Measurements from ENCODE around the gene FAM168B. TPM values are rescaled to one million over a fixed set of nuclear protein-coding genes. Genes with fewer than 3 reads are reported as not detected.

Gene FAM168B
- total RNA-seq, 4 donors from 2014 or later = 97.7 to 137 (median 122) TPM

DNA sequence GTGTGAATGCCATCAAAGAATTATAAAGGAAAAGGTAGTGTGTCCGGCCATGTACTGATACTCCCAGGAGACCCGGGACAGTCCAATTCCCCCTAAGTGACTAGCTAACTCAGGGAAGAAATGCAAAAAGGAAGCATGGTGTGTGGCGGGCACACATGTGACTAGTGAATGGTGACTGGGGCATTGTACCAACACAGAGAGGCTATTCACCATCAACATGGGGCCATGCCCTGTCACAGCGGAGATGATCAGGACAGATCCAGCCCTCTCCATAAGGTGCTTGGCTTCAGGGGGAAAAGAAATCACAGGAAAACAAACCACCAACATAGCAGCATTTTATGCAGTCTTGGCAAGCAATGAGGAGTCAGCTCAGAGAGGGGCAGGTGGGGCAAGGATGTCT, 34.3 kb downstream of the FAM168B start:
- DNase-seq (ENCODE audit: low spot score) (no peak), ATAC-seq (ENCODE audit: low FRiP score) (no peak)
- TF ChIP-seq, protein P1, sequence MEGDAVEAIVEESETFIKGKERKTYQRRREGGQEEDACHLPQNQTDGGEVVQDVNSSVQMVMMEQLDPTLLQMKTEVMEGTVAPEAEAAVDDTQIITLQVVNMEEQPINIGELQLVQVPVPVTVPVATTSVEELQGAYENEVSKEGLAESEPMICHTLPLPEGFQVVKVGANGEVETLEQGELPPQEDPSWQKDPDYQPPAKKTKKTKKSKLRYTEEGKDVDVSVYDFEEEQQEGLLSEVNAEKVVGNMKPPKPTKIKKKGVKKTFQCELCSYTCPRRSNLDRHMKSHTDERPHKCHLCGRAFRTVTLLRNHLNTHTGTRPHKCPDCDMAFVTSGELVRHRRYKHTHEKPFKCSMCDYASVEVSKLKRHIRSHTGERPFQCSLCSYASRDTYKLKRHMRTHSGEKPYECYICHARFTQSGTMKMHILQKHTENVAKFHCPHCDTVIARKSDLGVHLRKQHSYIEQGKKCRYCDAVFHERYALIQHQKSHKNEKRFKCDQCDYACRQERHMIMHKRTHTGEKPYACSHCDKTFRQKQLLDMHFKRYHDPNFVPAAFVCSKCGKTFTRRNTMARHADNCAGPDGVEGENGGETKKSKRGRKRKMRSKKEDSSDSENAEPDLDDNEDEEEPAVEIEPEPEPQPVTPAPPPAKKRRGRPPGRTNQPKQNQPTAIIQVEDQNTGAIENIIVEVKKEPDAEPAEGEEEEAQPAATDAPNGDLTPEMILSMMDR (IDR thresholded peaks at IDR 0.05) = no peak

DNA sequence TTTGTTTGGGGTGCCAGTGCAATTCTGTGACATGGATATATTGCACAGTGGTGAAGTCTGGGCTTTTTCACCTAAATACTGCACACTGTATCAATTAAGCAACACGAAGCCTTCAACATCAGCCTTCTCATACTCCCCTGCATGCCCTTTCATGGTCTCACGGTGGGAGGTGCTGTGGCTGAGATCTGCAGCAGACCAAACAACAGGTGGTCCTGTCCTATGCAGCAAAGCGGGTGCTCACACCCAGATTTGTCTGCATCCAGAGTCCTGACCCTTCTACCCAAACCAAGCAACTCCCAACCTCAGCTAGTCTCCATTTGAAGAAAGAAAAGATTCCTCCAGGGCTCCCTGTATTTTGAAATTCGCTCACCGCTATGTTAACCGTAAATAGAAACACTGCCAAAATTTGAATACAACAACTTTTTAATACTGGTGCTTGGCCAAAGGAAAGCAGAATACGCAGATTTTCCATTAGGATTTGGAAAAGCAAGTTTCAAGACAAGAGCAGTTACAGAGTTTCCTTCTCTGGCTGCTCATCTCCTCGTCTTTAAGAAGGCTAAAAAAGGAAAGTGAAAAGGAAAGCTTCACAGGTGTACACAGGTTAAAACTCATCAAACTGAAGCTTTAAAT, 34.9 kb downstream of the FAM168B start:
- TF ChIP-seq, protein P1 (IDR thresholded peaks at IDR 0.05) = no peak
- DNase-seq (ENCODE audit: low spot score) (no peak), ATAC-seq (ENCODE audit: low FRiP score) (no peak)

DNA sequence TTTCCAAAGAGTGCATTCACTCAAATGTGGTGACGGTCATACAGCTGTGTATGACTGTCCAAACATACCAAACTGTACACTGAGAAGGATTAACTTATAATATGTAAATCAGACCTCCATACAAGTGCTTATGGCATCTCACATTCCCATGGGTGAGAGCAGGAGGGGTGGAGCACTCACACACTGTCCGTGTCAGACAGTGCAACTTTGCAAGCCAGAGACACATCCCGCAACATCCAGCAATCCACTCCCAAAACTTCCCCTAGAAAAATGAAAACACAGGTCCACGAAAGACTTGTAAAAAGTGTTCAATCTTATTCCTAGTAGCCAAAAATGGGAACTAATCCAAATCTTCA, 36.4 kb downstream of the FAM168B start:
- ATAC-seq (ENCODE audit: low FRiP score) (no peak), DNase-seq (ENCODE audit: low spot score) (no peak)
- TF ChIP-seq, protein P1 (IDR thresholded peaks at IDR 0.05) = no peak

DNA sequence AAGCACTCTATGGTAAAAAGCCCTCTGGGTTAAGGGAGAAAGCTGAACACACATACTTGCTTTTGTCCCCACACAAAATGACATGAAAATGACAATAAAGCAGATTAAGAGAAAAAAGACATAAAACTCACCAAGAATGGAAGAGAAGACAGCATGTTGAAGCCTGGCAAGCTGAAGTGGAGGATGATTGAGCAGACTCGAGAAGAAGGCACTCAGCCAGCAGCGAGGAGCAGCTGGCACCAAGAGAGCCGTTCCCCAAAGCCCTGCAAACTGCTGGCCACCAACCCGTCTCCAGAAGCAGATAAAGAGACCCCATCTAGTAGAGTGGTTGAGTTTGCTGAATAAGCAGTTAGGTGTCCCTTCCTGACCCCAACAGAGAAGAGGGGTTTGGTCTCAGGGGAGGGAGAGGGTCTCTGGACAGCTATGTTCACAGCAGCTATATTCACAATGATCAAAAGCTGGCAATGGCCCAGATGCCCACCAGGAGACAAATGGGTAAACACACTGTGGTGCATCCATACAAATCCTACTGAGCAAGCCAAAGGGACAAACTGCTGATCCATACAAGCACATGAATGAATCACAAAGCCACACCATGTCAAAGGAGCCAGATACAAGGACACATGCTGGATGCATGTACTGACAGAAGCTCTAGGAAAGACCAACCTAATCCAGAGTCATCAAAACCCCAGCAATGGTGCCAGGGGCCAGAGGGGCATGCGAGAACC, 36.9 kb downstream of the FAM168B start:
- TF ChIP-seq, protein P1 (IDR thresholded peaks at IDR 0.05) = no peak
- DNase-seq (ENCODE audit: low spot score) (no peak), ATAC-seq (ENCODE audit: low FRiP score) (no peak)

DNA sequence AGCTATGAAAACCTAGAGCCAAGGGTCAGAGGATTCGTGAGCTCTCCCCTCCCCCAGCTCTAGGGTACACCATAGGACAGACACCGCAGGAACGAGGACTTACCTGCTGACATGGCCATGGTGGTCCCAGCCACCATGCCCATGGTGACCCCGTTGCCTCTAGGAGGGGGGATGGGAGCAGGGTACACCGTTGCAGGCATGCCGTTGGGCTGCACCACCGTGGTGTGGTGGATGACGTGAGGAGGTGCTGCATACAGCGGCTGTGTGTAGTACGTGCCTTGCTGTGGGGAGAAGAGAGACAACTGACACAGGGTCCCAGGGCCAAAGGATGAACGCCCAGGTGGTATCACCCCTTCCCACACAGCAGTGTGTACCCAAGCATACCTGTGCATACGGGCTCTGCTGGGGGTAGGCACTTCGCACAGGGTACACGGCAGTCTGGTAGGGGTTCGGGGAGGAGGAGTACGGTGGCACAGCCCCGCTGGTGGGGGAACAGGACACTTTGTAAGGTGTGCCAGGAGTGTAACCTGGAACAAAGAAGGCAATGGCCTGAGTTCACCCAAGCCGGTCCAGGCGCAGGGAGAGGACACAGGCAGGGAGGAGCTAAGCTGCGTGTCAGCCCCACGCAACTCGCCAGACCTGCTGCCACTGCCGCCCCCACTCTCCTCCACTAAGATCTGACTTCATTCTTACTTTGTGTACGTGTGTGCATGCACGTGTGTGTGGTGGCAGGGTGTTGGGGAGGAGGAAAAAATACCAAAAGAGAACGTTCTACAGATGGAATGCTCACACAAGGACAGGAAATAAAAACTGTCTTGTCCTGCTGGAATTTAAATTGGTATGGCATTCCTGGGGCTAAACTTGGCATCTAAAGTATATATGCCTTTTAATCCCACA, 37.8 kb downstream of the FAM168B start:
- TF ChIP-seq, protein P1 (IDR thresholded peaks at IDR 0.05) = no peak
- DNase-seq (ENCODE audit: low spot score) (no peak), ATAC-seq (ENCODE audit: low FRiP score) (no peak)

DNA sequence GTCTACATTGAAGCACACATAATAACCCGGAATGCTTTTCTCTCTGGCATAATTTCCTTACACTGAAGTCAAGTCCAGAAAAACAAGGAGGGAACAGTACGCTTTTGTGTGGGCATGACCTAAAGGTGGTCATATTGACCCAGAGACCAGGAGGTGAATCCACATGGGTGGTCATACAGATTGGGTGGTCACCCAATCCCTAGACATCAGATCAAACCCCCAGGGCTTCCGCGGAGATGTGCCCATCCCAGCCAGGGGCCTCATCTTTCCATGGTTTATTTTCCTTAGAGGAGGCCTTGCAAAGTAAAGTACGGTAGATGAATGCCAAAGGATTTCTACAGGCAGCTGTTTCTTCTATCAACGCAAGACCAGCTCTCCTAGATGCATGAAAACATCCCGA, 38.8 kb downstream of the FAM168B start:
- TF ChIP-seq, protein P1 (IDR thresholded peaks at IDR 0.05) = no peak
- DNase-seq (ENCODE audit: low spot score) (no peak), ATAC-seq (ENCODE audit: low FRiP score) (no peak)

All from omental fat pad (tissue), 4 donors.